Hepatocyte (in vitro differentiated cells): Measurements from ENCODE around the gene TMEM170B. TPM values are rescaled to one million over a fixed set of nuclear protein-coding genes. Genes with fewer than 3 reads are reported as not detected.
"Not testable (repeated sequence)": the region's sequence is repeated elsewhere in the genome, so short reads cannot be mapped to it uniquely, and the experiment has no call there.

Experiments used
- DNase-seq: peaks from one replicate; pipeline ENCODE4 v3.0.0-alpha.2; 2016; ENCODE audit warnings: low spot score
- H2AFZ ChIP-seq: fragments of 200-600 bp; sonication (generic); 2 replicates; pipeline ENCODE4 v1.6.0; 2016; ENCODE audit warnings: antibody characterized with exemption, mild to moderate bottlenecking
- H3K27ac ChIP-seq: fragments of 200-600 bp; sonication (generic); 2 replicates; pipeline ENCODE4 v1.5.1; 2016; ENCODE audit warnings: mild to moderate bottlenecking
- H3K27me3 ChIP-seq: fragments of 200-600 bp; sonication (generic); 2 replicates; pipeline ENCODE4 v1.6.1; 2016
- H3K36me3 ChIP-seq: fragments of 200-600 bp; sonication (generic); replicated peaks from 2 replicates; pipeline ENCODE4 v1.5.1; 2016; ENCODE audit warnings: low read depth; ENCODE audit not compliant: insufficient read depth
- H3K4me1 ChIP-seq: fragments of 200-600 bp; sonication (generic); 2 replicates; pipeline ENCODE4 v1.5.1; 2016; ENCODE audit warnings: mild to moderate bottlenecking, moderate library complexity; ENCODE audit not compliant: insufficient read depth
- H3K4me2 ChIP-seq: fragments of 200-600 bp; sonication (generic); 2 replicates; pipeline ENCODE4 v1.6.0; 2016
- H3K4me3 ChIP-seq: fragments of 200-600 bp; sonication (generic); 2 replicates; pipeline ENCODE4 v1.5.1; 2016; ENCODE audit warnings: mild to moderate bottlenecking
- H3K79me2 ChIP-seq: fragments of 200-600 bp; sonication (generic); 2 replicates; pipeline ENCODE4 v1.6.0; 2017; ENCODE audit warnings: mild to moderate bottlenecking
- H3K9me2 ChIP-seq: fragments of 200-600 bp; sonication (generic); replicated peaks from 2 replicates; pipeline ENCODE4 v1.6.0; 2017; ENCODE audit warnings: mild to moderate bottlenecking; ENCODE audit not compliant: insufficient read depth
- H3K9me3 ChIP-seq: fragments of 200-600 bp; sonication (generic); 2 replicates; pipeline ENCODE4 v1.5.1; 2016; ENCODE audit warnings: low read depth, mild to moderate bottlenecking
- H4K20me1 ChIP-seq: fragments of 200-600 bp; sonication (generic); 2 replicates; pipeline ENCODE4 v1.6.0; 2016; ENCODE audit warnings: mild to moderate bottlenecking; ENCODE audit not compliant: insufficient read depth, poor library complexity, severe bottlenecking
- CTCF ChIP-seq: fragments of 200-600 bp; sonication (generic); IDR thresholded peaks from 2 replicates; pipeline ENCODE4 v1.5.1; 2016; ENCODE audit warnings: antibody characterized with exemption, mild to moderate bottlenecking; ENCODE audit not compliant: poor library complexity
- EZH2 ChIP-seq: fragments of 200-600 bp; sonication (generic); IDR thresholded peaks from 2 replicates; pipeline ENCODE4 v1.6.1; 2016; ENCODE audit warnings: antibody characterized with exemption, mild to moderate bottlenecking, borderline replicate concordance
- EZH2phosphoT487 ChIP-seq: fragments of 200-600 bp; sonication (generic); IDR thresholded peaks from one replicate; pipeline ENCODE4 v1.6.1; 2018; ENCODE audit warnings: antibody characterized with exemption, mild to moderate bottlenecking, low read depth, moderate library complexity; ENCODE audit not compliant: unreplicated experiment, severe bottlenecking
- WGBS: methylation state at CpG from one replicate; pipeline ENCODE4 v1.1.6; 2016; ENCODE audit warnings: low lambda C conversion rate; ENCODE audit errors: missing lambda C conversion rate; 5-methylcytosine and 5-hydroxymethylcytosine counted together
- polyA plus RNA-seq: library from polyadenylated mRNA; unstranded; fragments of >200 nt; fragmentation: Nextera tagmentation; extraction: Ambion mirVana; gene quantifications from 2 replicates; pipeline ENCODE4 v1.2.1, GENCODE V29; 2016
- total RNA-seq: library from RNA; depleted of rRNA; stranded (reverse); fragments of >200 nt; gene quantifications from 2 replicates; pipeline ENCODE4 v1.2.3, GENCODE V29; 2014

The TMEM170B gene
- total and polyA plus RNA-seq, 2 experiments from 2014 or later = 0.82 to 6.5 TPM

DNA sequence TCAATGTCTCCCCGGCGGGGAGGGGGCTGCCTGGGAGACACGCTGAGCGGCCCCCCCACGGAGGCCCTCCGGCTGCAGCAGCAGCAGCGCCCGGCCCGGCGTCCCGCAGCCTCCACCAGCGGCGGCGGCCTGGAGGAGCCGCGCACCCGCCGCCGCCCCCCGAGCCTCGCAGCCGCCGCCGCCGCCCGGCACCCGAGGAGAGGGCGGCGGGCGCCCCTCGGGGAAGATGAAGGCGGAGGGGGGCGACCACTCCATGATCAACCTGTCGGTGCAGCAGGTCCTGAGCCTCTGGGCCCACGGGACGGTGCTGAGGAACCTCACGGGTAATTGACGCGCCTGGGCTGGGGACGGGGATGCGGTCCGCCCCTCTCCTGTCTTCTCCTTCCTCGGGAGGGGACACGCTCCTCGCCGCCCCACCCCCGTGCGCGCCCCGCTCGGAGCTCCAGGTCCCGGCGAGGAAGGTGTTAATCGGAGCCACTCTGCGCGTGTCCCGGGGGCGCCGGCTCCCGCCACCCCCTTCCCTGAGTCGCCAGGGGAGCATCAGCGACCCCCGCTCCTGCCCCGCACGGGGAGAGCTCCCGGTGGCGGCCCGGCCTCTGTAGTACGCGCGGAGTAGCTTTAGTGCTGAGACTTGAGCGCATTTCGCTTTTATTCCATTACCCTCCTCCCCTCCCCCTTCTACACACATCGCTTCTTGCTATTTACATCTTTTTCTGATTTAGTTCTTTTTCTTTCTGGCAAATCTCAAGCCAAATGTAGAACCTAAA lies 686 bp downstream of the TMEM170B start:
- Histone ChIP-seq H3K4me3 (peak overlapping the region; percentile 79), H3K79me2 (peaks cover 14% of the 10 kb centered on the region), H2AFZ (peak overlapping the region; percentile 89), H3K36me3 (no peaks in the 10 kb centered on the region), H3K9me3 (no peaks in the 10 kb centered on the region), H3K4me1 (peaks cover 5% of the 10 kb centered on the region), H4K20me1 (no peaks in the 10 kb centered on the region), H3K27ac (peak overlapping the region; percentile 71), H3K4me2 (peak overlapping the region; percentile 86), H3K27me3 (no peaks in the 10 kb centered on the region), H3K9me2 (no peaks in the 10 kb centered on the region)
- WGBS = under 1% methylated on average over 23 of the region's 74 CpGs
- DNase-seq = peak; percentile 63
- no peak for TF ChIP-seq EZH2

- Histone ChIP-seq H3K4me1 (peaks cover 5% of the 10 kb centered on the region), H3K79me2 (peaks cover 16% of the 10 kb centered on the region), H3K4me2 (peak overlapping the region; percentile 86), H3K36me3 (no peaks in the 10 kb centered on the region), H3K4me3 (peak overlapping the region; percentile 79), H3K9me2 (no peaks in the 10 kb centered on the region), H2AFZ (no peak overlapping the region), H4K20me1 (no peaks in the 10 kb centered on the region), H3K27me3 (no peaks in the 10 kb centered on the region), H3K9me3 (no peaks in the 10 kb centered on the region), H3K27ac (peak overlapping the region; percentile 1)
- WGBS = 37% methylated on average over 8 of the region's 8 CpGs
- TF ChIP-seq CTCF (no peak), EZH2 (no peak), EZH2phosphoT487 (no peak)
- no peak for DNase-seq
Measured at GRCh38 chr6:11538819-11539468, 1.4 kb downstream of the TMEM170B start.

- no peaks in the 10 kb centered on the region for H4K20me1 ChIP-seq
- no peak overlapping the region for H3K27ac ChIP-seq
- no peaks in the 10 kb centered on the region for H3K4me1 ChIP-seq
- no peak overlapping the region for H3K4me2 ChIP-seq
- 95% methylated on average over 3 of the region's 3 CpGs for WGBS
- H3K36me3 ChIP-seq = no peaks in the 10 kb centered on the region
- DNase-seq = no peak
- H3K9me3 ChIP-seq = no peaks in the 10 kb centered on the region
- no peak overlapping the region for H3K4me3 ChIP-seq
- TF ChIP-seq EZH2 (no peak), EZH2phosphoT487 (no peak), CTCF (no peak)
- no peaks in the 10 kb centered on the region for H3K27me3 ChIP-seq
- H2AFZ ChIP-seq = no peak overlapping the region
- H3K9me2 ChIP-seq = no peaks in the 10 kb centered on the region
- H3K79me2 ChIP-seq = peaks cover 16% of the 10 kb centered on the region
Measured at GRCh38 chr6:11542863-11543262, 5.3 kb downstream of the TMEM170B start.

GRCh38 chr6:11543919-11544518 lies 6.5 kb downstream of the TMEM170B start:
- WGBS = 76% methylated on average over 4 of the region's 4 CpGs
- no peak overlapping the region for H3K4me3 ChIP-seq
- no peak overlapping the region for H2AFZ ChIP-seq
- TF ChIP-seq EZH2phosphoT487 (no peak), EZH2 (no peak), CTCF (no peak)
- H4K20me1 ChIP-seq = no peaks in the 10 kb centered on the region
- peaks cover 15% of the 10 kb centered on the region for H3K79me2 ChIP-seq
- H3K4me2 ChIP-seq = no peak overlapping the region
- H3K36me3 ChIP-seq = no peaks in the 10 kb centered on the region
- no peak for DNase-seq
- H3K27ac ChIP-seq = no peak overlapping the region
- no peaks in the 10 kb centered on the region for H3K9me3 ChIP-seq
- H3K4me1 ChIP-seq = no peaks in the 10 kb centered on the region
- no peaks in the 10 kb centered on the region for H3K9me2 ChIP-seq
- H3K27me3 ChIP-seq = no peaks in the 10 kb centered on the region

DNA sequence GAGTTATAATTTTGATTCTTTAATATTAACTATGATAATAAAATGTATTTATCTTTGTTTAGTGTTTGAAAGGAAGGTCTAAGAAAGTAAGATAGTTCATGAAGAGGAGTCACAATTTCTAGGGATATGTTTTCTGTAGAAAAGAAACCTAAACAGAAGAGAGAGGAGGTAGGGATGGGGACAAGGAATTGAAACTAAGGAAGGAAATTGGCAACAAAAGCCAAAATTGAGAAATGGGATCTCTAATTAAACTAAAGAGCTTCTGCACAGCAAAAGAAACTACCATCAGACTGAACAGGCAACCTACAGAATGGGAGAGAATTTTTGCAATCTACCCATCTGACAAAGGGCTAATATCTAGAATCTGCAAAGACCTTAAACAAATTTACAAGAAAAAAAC lies 10.3 kb downstream of the TMEM170B start:
- not testable (repeated sequence) for DNase-seq, H3K4me2 ChIP-seq, H3K36me3 ChIP-seq, H4K20me1 ChIP-seq, H3K9me2 ChIP-seq, H3K4me3 ChIP-seq, H3K9me3 ChIP-seq, H3K27me3 ChIP-seq, H3K79me2 ChIP-seq, H3K27ac ChIP-seq, H2AFZ ChIP-seq, H3K4me1 ChIP-seq
